Measurements from ENCODE around the gene PHLDA2.

PHLDA2 gene

DNA sequence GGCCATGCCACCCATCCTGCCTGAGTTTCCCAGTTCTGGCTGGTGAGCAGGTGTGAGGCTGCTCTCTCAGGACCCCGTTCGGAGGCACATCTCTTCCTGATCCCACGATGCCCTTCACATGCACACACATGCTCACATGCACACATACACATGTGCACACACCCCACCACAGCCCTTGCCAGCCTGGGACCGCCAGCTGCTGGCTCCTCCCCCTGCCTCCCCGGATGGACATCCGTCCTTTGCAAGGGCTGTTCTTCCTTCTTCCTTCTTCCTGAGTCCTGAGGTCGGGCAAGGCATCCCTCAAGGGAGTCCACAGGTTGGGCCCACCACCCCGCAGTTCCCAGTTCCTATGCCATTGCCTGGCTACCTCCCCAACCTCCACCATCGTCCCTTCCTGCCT lies 33.2 kb downstream of the PHLDA2 start:
- no peak for DNase-seq (ENCODE audit: low read depth)

GRCh38 chr11:2893935-2894334 lies 35.3 kb downstream of the PHLDA2 start:
- no peak for DNase-seq (ENCODE audit: low read depth)

DNA sequence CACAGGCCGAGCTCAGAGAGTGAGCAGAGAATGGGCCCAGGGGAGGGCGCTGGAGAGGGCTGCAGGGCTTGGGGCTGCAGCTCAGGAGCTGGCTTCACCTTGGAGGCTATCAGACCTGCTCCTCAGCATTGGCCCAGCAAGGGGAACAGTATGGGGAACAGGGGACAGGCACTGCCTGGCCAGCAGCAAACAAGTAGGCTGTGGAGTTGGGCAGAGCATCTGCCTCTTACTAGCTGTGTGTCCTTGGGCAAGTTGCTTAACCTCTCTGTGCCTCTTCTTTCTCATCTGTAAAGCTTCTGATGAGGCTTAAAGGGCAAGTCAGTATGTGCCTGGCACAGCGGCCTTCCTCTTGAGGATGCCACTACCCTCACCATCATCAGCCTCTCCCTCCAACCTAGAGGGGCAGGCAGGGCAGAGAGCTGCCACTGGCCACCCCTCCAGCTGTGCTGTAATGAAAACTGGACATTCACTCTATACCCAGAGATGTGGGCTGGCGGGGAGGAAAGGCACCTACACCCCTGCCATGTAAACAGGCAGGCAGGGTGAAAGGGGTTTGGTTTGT lies 36.2 kb downstream of the PHLDA2 start:
- DNase-seq (ENCODE audit: low read depth): no peak

- no peak for DNase-seq (ENCODE audit: low read depth)
These were observed 36.8 kb downstream of the PHLDA2 start for GRCh38 chr11:2892215-2892966.

DNA sequence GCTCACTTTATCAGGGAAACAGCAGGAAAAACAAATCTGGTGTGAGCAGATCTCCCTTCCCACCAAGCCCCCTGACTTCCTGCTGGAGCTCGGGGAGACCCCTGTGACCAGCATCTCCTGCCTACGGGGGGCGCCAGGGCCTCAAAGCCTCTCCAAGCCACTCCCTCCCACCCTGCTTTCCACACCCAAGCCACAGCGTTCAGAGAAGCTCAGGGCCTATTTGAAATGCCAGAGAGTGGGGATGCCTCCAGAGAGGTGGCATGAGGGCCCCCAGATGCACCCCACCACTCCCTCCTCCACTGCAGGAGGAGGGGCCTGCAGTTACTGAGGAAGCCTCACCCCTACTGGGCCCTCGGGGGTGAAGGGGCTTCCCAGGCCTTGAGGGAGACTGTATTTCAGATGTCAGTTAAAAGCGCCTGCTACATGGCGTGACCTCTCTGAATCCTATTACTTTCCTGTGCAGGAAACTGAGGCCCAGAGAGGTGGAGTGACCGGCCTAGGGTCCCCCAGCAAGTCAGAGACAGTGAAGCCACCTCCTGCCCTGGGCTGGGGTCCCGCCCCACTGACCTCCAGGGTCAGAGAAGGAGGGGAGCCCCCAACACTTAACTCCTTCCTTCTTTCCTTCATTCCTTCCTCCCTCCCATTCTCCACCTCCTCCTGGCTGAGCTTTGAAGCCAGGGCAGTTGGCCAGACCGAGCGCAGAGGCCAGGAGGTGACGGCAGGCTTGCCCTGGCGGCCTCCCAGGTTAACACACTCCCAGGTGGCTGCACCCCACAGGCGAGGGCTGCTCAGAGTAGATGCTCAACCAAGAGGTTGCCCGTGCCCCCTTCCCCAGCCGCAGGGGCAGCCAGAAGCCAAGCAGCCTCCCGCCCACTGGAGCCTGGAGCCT lies 37.6 kb downstream of the PHLDA2 start:
- no peak for DNase-seq (ENCODE audit: low read depth)

DNA sequence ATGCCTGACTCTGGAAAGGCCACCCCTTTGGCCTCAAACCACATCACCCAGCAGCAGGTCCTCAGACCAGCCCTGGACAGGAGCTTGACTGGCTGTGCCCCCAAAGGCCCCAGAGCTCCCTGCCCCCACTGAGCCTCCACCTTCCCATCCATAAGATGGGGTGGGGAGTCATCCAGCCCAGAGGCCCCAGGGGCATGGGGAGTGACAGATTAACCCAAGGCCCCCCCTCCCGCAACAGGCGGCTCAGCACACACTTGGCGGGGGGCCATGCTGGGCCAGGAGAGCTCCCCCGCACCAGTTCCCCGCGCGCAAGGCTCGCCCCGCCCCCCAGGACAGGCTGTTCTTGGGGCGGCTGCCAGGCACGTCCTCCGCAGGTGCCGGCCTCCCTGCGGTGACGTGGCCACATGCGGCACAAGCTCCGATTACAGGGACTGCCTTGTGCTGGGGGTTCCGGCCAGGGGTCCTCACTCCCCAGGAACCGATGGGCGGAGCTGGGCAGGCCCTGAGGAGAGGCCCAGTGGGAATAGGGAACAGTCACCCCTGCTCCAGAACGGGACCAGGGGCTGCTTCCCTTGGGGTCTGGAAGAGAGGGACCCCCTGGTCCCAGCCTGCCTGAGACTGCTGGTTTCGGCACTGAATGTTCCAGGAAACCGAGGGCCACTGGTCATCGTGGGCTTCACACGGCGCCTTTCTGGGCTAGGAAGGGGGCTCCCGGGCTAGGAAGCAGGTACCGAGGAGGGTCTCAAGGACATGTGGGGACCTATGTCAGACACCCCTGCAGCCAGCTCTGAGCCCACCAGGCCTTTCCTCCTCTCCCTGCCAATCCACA lies 38.5 kb downstream of the PHLDA2 start:
- DNase-seq (ENCODE audit: low read depth): no peak

GRCh38 chr11:2889362-2890273 lies 39.6 kb downstream of the PHLDA2 start:
- DNase-seq (ENCODE audit: low read depth): no peak

DNA sequence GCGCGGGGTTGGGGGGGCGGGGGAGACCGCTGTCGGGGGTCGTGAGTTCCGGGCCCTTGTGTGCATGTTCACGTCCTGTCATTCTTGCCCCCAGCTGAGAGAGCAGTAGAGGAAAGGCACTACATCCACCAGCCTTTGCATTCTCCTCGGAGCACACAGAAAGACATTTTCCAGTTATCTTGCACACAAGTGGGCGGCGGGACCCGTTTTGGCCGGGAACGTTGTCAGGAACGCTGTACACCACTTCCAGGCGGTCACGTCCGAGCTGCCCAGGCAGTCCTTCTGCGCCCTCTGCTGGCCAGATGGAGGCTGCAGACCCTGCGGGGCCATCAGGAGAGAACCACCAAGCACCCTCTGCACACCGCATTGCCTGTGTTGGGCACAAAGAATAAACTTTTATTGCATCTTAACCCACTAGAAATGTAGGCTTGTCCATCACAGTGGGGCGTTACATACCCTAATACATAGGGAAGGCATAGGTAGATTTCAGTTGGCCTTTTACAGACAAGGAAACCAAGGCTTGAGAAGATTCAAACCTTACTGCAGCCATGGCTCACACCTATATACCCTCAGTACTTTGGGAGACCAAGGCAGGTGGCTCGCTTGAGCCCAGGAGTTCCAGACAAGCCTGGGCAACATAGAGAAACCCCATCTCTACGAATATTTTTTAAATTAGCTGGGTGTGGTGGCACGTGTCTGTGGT lies 40.8 kb downstream of the PHLDA2 start:
- DNase-seq (ENCODE audit: low read depth): peak; percentile 45

DNA sequence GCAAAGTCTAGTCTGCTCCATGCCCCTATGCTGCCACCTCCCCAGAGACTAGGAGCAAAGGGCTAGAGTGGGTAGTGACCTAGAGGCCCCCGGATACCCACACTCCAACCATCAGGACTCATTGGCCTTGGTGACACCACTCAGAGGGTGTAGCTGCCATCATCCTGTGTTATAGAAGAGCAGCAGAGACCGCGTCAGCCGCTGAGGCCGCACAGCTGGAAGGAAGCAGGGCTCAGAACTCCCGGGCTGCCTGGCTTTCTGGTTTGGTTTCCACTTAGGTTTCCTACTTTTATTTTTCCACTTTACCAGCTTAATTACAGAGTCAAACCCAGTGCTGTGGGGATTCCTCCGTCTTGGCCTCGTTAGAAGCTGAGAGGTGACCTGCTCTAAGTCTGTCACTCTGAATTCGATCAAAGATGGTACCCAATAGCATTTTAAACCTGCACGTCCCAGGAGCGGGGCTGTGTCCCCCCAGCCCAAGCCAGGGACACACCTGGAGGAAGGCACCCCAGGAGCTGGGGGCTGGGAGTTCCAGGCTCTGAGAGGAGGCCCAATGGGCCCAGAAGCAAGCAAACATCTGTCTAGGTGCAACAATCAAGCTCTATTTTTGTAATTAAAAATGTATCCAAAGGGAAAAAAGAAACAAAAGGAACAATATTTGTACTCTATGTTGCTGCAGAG lies 41.6 kb downstream of the PHLDA2 start:
- DNase-seq (ENCODE audit: low read depth): no peak

GRCh38 chr11:2886936-2887335 lies 42.3 kb downstream of the PHLDA2 start:
- no peak for DNase-seq (ENCODE audit: low read depth)

- no peak for DNase-seq (ENCODE audit: low read depth)
These were observed 42.9 kb downstream of the PHLDA2 start for GRCh38 chr11:2886191-2886894.

DNA sequence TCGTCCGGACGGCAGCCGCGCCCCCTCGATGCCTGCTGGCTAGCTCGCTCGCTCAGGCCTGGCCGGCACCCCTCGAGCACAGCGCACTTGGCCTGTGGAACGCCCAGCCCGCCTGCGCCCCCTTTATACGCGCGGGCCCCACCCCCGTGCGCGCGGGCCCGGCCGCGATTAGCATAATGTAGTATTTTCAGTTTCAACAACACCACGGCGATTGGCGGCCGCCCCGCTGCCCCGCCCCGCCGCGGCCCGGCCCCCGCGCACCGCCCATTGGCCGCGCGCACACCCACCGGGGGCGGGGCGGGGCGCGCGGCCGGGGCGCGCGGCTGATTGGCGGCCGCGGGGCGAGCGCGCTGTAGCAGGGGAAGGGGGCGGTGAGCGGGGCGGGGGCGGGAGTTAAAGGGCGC lies 43.5 kb downstream of the PHLDA2 start, which contains the start of gene CDKN1C:
TSS of gene CDKN1C (minus strand) at position 98 of the 404 bp plus-strand sequence. CDS start 319 bp downstream, outside the sequence.
- no peak for DNase-seq (ENCODE audit: low read depth)

GRCh38 chr11:2885017-2885677 lies 44.1 kb downstream of the PHLDA2 start:
- DNase-seq (ENCODE audit: low read depth): no peak

DNA sequence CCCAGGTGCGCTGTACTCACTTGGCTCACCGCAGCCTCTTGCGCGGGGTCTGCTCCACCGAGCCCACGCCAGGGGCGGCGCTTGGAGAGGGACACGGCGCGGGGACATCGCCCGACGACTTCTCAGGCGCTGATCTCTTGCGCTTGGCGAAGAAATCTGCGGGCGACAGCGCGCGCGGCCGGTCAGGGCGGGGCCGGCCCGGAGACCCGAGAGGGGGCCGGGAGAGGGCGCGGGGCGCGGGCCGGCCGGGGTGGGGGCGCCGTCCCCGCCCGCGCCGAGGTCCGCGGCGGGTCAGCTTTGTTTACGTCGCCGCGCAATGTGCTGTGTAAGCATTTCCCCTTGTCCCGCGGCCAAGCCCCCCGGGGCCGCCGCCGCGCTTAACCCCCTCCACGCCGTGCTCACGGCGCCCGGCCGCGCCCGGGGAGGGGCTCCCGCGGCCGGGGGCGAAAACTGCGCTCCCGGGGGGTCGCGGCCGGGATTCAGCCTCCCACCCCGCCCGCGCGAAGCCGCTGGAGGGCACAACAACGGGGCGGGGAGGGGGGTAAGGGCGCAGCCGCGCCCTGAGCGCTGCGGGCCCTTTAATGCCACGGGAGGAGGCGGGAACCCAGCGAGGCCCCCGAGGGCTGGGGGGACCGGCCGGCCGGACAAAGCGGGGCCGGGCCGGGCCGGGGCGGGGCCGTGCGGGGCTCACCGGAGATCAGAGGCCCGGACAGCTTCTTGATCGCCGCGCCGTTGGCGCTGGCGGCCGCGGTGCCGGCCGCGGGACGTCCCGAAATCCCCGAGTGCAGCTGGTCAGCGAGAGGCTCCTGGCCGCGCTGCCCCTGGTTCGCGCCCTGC lies 45.0 kb downstream of the PHLDA2 start:
- no peak for DNase-seq (ENCODE audit: low read depth)

- DNase-seq (ENCODE audit: low read depth): no peak
These were observed 45.6 kb downstream of the PHLDA2 start for GRCh38 chr11:2883640-2883978.

DNA sequence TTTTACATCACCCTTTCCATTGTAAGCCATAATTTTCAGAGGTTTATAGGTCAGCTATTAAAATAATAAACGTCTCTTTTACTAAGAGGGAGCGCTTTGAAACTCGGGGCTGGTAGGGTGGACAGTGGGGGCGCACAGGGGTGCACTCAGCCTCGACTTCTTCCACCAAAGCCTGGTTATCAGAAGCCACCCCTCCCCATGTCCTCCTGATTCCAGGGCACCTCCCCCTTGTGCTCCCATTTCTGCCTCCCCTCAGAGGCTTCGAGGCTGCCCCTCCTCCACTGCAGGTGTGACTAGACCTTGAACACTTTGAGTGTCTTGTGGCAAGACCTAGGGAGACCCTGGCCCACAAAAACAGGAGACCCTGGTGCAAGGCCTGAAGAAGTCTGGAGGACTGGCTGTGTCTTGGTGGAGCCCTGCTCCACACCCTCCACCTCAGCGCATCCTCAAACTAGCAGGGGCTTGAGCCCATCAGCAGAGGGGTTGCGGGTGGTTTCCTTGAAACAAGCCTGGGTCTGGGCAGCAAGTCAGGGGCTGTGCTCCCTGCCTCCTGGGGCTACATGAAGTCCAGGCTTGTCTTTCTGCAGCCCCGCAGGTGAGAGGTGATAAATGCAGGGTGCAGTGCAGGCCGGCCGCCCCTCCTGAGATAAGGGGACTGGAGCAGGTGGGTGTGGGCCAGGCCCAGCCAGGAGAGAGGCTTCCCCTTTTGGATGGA lies 46.7 kb downstream of the PHLDA2 start:
- DNase-seq (ENCODE audit: low read depth): no peak

GRCh38 chr11:2881981-2882375 lies 47.2 kb downstream of the PHLDA2 start:
- no peak for DNase-seq (ENCODE audit: low read depth)
